ENCODE measurements around the gene BUD13. TPM values are rescaled to one million over a fixed set of nuclear protein-coding genes. Genes with fewer than 3 reads are reported as not detected.
"Not testable (repeated sequence)": the region's sequence is repeated elsewhere in the genome, so short reads cannot be mapped to it uniquely, and the experiment has no call there.

BUD13 gene
- total RNA-seq, 1 donor from 2014 or later: 15.0 TPM

DNA sequence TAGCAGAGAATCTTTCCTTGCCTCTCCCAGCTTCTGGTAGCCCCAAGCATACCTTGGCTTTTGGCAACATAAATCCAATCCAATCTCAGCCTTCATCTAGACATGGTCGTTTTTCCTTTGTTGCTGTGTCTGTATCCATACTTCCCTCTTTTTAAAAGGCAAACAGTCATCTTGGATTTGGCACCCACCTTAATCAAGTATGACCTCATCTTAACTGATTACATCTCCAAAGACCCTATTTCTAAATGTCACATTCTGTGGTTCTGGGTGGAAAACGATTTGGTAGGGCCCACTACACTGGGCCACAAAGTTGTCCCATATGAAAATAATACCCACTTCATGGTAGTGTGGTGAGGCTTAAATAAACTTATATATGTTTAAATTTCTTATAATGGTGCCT is 852 bp downstream of the BUD13 start:
- TF ChIP-seq POLR2AphosphoS5 (IDR thresholded peaks at IDR 0.05; ENCODE audit: insufficient read depth in 1 of 2, low read depth in 1 of 2) (no peak), POLR2A (IDR thresholded peaks at IDR 0.05) (no peak)
- TF ChIP-seq, protein P1, sequence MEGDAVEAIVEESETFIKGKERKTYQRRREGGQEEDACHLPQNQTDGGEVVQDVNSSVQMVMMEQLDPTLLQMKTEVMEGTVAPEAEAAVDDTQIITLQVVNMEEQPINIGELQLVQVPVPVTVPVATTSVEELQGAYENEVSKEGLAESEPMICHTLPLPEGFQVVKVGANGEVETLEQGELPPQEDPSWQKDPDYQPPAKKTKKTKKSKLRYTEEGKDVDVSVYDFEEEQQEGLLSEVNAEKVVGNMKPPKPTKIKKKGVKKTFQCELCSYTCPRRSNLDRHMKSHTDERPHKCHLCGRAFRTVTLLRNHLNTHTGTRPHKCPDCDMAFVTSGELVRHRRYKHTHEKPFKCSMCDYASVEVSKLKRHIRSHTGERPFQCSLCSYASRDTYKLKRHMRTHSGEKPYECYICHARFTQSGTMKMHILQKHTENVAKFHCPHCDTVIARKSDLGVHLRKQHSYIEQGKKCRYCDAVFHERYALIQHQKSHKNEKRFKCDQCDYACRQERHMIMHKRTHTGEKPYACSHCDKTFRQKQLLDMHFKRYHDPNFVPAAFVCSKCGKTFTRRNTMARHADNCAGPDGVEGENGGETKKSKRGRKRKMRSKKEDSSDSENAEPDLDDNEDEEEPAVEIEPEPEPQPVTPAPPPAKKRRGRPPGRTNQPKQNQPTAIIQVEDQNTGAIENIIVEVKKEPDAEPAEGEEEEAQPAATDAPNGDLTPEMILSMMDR (IDR thresholded peaks at IDR 0.05): no peak
- Histone ChIP-seq H3K4me3 (peak overlapping the region; percentile 72 to 88), H3K4me1 (peaks cover 25% of the 10 kb centered on the region), H3K9me3 (no peaks in the 10 kb centered on the region), H3K27ac (peak overlapping the region; percentile 89), H3K27me3 (no peaks in the 10 kb centered on the region), H3K36me3 (peaks cover 0 to 7% of the 10 kb centered on the region in 2 donors)
- intact Hi-C loops (cut with DNase I): no loop called here
- DNase-seq (ENCODE audit: extremely low spot score in 2 of 2): no peak

DNA sequence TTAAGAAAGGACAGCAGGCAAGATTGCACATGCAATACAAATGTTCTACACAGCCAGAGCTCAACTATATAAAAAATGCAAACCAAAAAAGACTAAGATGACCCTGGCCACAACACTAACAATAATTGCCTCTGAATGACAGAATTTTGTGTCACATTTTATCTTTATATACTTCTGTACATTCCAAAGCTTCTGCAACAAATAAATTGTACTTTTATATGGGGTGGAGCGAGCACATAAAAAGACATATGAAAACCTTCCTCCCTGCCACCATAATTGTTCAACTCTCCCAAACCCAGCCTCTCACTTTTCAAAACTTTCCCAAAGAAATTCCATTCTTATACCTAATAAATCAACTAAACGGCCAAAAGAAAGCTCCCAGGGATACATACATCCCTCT is 10.7 kb downstream of the BUD13 start:
- intact Hi-C loops (cut with DNase I): no loop called here
- Histone ChIP-seq H3K27ac (no peak overlapping the region), H3K27me3 (no peaks in the 10 kb centered on the region), H3K4me1 (no peaks in the 10 kb centered on the region), H3K36me3 (peaks cover 8 to 68% of the 10 kb centered on the region in 2 donors), H3K9me3 (no peaks in the 10 kb centered on the region), H3K4me3 (no peak overlapping the region)
- TF ChIP-seq POLR2AphosphoS5 (IDR thresholded peaks at IDR 0.05; ENCODE audit: insufficient read depth in 1 of 2, low read depth in 1 of 2): no peak
- TF ChIP-seq POLR2A (IDR thresholded peaks at IDR 0.05): no peak
- TF ChIP-seq, protein P1 (IDR thresholded peaks at IDR 0.05): no peak
- DNase-seq (ENCODE audit: extremely low spot score in 2 of 2): no peak

DNA sequence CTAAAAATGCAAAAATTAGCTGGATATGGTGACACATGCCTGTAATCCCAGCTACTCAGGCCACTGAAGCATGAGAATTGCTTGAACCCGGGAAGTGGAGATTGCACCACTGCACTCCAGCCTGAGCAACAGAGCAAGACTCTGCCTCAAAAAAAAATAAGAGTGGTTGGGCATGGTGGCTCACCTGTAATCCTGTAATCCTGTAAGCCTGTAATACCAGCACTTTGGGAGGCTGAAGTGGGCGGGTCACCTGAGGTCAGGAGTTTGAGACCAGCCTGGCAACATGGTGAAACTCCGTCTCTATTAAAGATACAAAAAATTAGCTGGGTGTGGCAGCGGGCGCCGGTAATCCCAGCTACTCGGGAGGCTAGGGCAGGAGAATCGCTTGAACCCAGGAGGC is 16.7 kb downstream of the BUD13 start:
- H3K36me3 ChIP-seq: peaks cover 8 to 66% of the 10 kb centered on the region in 2 donors
- H3K9me3 ChIP-seq; H3K4me3 ChIP-seq; H3K27me3 ChIP-seq; intact Hi-C loops (cut with DNase I); H3K4me1 ChIP-seq; DNase-seq (ENCODE audit: extremely low spot score in 2 of 2); H3K27ac ChIP-seq: not testable (repeated sequence)

DNA sequence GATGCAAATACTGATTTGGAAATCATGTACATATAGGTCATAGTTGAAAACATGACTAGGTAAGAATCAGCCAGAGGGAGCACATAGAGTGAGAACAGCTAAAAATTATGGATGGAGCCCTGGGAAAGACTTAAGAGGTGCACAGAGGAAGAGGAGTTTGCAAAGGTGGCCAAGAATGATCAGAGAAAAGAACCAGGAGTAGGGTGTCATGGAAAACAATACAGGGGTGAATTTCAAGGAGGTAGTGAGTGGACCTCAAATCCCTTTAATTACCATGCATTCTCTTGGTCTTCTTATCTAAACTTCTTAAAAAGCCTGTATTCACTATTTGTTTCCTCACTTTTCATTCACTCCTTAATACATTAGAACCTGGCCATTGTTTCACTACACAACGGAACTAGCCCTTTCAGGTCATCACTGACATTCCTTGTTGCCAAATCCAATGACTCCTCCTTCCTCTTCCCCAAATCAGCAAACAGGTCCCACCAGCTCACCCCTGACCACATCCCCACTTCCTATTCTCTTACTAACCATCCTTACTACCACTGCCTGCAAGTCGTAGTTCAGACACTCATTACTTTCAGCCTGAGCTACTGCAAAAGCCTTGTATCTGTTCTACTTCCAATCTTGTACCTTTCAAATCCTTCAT is 22.6 kb downstream of the BUD13 start:
- Histone ChIP-seq H3K27me3 (no peaks in the 10 kb centered on the region), H3K9me3 (no peaks in the 10 kb centered on the region), H3K36me3 (peaks cover 3 to 25% of the 10 kb centered on the region in 2 donors), H3K4me3 (no peak overlapping the region), H3K27ac (no peak overlapping the region), H3K4me1 (no peaks in the 10 kb centered on the region)
- intact Hi-C loops (cut with DNase I): no loop called here
- TF ChIP-seq, protein P1 (IDR thresholded peaks at IDR 0.05): no peak
- TF ChIP-seq POLR2AphosphoS5 (IDR thresholded peaks at IDR 0.05; ENCODE audit: insufficient read depth in 1 of 2, low read depth in 1 of 2) (no peak), POLR2A (IDR thresholded peaks at IDR 0.05) (no peak)
- no peak for DNase-seq (ENCODE audit: extremely low spot score in 2 of 2)

DNA sequence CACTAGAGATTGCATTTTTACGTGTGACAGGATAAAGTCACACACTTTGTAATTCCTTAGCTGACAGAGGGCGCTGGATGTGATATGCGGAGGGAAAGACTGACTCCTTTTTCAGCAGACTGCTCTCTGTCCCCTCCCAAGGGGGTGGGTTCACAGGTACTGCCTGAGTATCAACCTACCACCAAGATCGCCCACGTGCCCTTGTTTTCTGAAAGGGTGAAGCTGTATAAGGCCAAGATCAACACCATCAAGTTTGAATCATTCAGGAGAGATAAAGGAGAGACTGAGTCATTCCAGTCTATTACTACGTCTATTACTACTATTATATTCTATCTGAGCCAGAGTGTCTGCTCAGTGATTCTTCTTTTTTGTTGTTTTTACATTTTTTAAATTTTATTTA is 30.7 kb downstream of the BUD13 start:
- H3K4me3 ChIP-seq: no peak overlapping the region
- intact Hi-C loops (cut with DNase I): no loop called here
- no peak for DNase-seq (ENCODE audit: extremely low spot score in 2 of 2)
- H3K27ac ChIP-seq: no peak overlapping the region
- no peaks in the 10 kb centered on the region for H3K36me3 ChIP-seq
- no peaks in the 10 kb centered on the region for H3K4me1 ChIP-seq
- TF ChIP-seq, protein P1 (IDR thresholded peaks at IDR 0.05): no peak
- H3K27me3 ChIP-seq: no peaks in the 10 kb centered on the region
- H3K9me3 ChIP-seq: no peaks in the 10 kb centered on the region

All from vagina (tissue), 2 donors.